NCI-H2029 (cell line): ENCODE measurements around the gene RHBDL3.
A peak's percentile ranks its signal among the peaks of the same experiment; 100 is the strongest.

Experiments used
- DNase-seq: peaks from one replicate; lab custom pipeline; 2025; lab: John Stamatoyannopoulos, UW

Gene RHBDL3

GRCh38 chr17:32266389-32267301 is 1.0 kb downstream of the RHBDL3 start:
- DNase-seq: no peak

DNA sequence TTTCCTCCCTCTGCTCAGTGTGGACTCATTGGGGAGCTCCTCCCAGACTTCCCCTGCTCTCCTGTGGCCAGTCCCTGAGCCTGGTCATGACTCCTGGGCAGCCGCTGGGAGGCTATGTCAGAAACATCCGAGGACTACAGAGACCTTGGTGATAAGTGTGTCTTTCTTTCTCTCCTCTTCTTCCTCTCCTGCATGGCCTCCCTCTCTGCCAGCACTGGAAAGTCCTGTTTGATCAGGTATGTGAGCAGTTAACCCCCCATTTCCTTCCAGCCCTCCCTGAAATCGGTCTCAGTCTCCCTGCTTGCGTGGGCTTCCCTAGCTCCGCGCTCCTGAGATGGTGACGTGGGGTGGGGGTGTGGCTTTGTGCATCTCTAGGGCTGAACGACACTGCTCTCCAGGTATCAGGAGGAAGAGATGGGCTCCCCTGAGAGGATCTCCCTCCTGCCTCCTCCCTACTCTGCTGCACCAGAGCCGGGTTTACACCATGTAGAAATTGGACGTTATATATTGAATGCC is 2.1 kb downstream of the RHBDL3 start:
- DNase-seq: no peak

- DNase-seq: no peak
Observed at GRCh38 chr17:32268734-32269288, 3.2 kb downstream of the RHBDL3 start.

DNA sequence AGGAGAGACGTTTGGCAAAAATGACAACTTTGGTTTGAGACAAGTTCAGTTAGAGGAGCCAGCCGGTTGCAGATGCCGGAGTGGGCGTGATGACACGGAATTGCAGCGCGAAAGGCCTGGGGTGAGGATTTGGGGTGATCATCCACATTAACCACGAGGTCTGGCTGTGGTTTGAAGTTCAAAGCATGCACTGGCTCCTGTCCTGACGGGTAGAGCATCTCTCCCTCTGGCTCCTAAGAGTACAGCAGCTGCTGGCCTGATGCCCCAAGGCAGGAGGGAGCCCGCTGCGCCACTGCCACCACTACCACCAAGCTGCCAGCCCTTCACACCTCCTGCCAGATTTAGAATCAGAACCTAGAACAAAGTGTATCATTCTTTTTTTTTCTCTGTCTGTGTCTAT is 3.7 kb downstream of the RHBDL3 start:
- no peak for DNase-seq

DNA sequence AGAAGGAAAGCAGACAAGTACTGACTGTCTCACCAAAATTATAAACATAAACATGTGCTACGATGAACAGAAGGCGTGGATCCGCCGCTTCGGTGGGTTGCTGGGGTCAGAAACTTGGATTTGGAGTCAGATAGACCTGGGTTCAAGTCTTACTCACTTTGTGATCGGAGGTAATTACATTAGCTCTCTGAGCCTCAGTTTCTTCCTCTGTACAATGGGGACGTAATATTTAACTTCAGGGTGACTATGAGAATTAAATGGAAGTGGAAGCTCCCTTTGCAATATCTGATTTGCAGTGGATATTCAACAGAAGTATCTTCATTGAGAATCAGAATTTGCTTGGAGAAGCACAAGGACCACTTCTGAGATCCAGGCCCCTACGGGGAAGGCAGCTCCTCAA is 6.2 kb downstream of the RHBDL3 start:
- DNase-seq: no peak

DNA sequence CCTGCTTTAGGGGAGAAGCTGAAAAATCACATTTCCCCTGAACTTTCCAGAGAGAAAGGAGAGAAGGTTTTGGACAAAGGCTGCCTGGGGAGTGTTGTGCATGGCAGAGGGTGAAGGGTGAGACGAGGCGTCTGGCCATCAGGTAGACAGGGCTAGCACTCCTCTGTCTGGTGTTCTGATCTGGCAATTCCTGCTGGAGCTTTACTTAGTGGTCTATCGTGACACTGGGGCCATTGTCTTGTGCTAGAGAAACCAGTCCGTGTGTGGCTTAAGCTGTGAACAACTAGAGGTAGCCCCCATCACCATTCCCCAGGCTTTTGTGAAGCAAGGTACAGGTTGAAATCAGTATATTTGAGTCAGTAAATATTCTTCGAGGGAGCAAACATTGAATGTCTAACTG is 8.5 kb downstream of the RHBDL3 start:
- DNase-seq: no peak

DNA sequence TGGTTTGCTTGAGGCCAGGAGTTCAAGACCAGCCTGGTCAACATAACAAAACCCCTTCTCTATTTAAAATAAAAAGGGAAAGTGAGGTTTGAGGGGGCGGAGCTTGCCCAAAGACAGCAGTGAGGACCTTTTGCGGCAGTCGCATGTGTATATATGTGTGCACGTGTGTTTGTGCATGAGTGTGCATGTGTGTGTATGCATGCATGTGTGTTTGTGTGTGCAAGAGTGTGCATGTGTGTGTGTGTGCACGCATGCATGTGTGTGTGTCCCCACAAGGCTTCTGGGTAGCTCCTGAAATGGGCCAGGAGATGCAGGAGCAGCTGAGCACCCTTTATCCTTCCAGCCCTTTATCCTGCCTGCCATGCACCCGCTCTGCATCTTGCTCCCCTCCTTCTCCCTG is 9.0 kb downstream of the RHBDL3 start:
- no peak for DNase-seq

DNA sequence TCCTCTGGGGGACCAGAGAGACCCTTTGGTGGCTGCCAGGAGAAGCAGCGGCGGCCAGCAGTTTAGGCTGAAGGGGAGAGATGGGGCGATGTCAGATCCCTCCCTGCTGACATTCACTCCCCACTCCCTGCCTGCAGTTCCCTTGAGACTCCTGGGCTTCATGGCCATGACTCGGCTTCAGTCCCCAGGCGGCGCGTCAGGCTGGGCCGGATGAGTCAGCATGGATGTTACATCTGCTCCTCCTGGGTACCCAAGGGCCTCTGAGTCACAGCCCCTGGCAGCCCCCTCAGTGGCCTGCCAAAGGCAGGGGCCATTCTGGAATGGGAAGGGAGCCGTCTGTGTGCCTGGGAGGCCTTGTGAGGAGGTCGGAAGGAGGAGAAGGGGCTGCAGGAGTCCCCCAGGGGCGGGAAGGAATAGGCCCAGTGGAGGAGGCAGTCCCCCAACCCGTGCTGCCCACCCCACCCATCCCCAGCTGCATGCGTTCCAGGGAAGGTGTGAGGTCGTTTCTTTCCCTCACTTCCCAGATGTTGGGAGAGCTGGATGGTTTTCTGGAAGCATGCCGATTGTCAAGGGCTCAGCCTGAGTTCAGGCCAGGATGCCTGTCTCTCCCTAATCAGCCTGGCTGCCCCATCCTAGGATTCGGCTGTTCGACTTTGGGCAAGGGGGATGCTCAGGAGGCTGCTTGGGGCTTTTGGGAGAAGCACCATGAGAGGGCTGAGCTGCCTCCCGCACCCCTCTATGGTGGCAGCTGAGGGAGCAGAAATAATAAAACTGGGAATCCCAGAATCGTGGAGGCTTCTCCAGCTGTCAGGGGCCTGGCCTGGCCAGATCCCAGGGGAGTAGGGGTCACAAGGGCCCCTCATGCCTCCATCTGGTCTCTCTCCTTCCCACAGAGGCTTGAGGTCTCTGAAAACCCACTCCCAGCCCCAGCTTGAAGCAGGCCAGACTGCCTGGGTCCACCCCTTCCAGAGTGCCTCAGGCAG is 9.7 kb downstream of the RHBDL3 start:
- DNase-seq: no peak

DNA sequence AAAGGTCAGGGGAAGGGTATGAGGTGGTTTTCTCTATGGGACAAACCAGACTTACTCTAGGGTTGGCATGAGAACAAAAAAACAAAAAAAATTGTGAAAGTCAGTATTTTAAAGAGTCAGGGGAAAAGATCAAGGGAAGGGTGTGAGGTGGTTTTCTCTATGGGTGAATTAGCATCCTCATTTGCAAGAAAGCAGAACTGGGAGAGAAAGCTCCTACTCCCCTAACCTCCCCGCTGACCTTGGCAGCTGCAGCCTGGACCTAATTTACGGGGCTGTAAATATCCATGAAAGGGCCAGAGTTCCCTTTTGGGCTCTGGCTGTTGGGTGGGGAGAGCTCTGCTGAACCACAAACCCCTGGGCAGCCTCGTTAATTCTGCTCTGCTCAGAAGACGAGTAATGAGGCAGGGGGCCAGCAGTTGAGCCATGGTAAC is 10.6 kb downstream of the RHBDL3 start:
- DNase-seq: no peak

DNA sequence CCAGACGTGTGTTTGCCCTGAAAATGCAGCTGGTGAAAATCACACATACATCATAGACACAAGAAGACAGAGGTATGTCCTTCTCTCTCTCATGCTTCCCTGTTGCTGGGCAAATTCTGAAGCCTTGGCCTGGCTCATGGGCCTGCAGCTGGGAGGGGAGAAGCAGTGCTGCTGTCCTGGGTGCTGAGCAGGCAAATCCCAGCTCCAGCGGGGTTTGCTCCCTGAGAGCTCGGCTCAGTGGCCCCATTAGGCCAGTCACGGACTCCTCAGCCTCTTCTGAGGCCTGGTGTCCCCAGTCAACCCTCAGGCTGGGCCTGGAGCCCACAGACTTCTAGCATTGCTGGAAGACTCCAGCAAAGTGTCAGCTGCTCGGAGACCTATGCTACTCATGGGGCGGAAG is 11.7 kb downstream of the RHBDL3 start:
- DNase-seq: no peak

GRCh38 chr17:32278815-32279214 is 13.2 kb downstream of the RHBDL3 start:
- no peak for DNase-seq

DNA sequence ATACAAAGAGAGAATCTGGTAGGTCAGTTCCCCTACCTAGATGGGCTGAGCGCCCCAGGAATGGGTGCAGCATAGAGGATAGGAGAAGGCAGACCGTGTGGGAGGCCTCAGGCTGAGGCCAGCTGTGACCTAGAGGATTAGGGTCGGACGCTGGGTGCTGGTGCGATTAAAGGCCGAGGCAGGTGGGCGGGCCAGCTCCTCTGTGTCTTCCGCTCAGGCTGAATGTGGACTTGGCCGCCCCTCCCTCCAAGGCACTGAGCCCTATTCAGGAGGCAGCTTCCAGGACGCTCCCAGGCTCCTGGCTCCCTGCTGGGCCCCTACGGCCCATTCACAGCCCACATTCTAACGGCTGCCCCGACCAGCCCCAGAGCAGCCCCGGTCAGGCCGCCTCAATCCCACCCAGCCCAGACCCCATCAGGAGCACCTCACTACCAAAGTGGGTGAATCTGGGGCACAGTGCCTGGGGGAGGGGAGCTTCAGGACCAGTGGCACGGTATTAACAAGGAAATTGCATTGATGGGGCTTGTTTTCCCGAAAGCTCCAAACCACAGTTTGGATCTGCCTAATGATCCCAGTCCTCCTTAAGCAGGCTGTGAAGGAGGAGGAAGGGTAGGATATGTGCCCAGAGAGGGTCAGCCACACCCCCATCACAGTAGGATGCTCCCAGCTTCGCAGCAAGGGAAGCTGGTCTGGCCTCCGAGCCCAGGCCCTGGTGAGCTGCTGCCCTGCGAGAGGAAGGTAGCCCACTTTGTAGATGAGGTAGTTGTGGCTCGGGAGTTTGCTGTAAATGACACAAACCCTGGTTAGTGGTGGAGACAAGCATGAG is 14.5 kb downstream of the RHBDL3 start:
- no peak for DNase-seq

- peak; percentile 75 for DNase-seq
Observed at GRCh38 chr17:32281011-32281451, 15.4 kb downstream of the RHBDL3 start.

GRCh38 chr17:32283745-32284201 is 18.1 kb downstream of the RHBDL3 start:
- DNase-seq: no peak

DNA sequence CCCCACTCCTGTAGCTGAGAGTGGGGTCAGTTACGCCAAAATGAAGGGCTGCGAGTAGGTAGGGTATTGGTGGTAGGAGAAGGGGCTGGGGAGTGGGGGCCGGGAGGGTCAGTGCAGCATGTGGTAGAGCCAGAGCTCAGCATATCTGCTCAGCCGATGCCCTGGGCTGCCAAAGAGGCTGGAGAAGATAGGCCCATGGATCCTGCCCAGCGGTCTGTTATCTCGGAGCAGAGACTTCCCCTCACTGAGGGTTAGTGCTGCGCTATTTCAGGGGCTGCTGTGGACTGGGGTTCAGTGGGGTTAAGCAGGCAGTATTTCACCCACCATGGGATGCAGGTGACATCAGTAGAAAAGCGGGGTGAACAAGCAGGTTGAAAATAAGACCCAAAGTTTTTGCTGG is 19.7 kb downstream of the RHBDL3 start:
- DNase-seq: no peak

DNA sequence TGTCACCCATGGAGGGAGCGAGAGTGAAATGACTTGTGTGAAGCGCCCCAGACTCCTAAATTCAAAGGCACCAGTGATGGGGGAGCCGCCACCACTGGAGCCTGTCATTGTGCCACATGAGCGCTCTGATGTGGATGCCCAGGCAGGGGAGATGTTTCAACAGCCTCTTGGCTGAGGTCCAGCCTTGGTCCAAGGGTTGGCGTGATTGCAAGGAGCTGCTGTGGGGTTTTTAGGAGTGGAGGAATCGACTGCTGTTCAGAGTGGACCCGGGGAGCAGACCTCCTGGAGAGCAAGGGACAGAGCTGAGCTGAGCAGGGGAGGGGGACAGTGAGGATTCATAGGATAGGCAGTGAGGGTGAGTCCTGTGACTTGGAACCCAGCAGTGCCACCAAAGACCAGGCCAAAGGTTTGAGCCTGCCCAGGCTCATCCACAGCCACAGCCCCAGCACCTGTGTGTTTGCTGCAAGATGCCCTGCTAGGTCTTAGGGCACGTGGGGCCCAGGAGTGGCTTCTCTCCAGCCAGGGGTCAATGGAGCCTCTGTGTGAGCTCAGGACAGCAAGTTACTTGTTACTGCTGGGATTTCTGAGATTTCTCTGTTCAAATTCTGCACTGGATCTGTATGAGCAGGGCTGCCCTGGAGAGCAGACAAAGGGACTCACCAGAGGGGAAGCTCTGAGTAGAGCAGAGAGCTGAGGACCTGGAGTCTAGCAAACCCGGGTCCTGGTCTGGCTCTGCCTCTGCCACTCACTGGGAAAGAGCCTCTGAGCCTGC is 20.3 kb downstream of the RHBDL3 start:
- peak; percentile 18 for DNase-seq

- DNase-seq: no peak
Observed at GRCh38 chr17:32286518-32286900, 20.9 kb downstream of the RHBDL3 start.

DNA sequence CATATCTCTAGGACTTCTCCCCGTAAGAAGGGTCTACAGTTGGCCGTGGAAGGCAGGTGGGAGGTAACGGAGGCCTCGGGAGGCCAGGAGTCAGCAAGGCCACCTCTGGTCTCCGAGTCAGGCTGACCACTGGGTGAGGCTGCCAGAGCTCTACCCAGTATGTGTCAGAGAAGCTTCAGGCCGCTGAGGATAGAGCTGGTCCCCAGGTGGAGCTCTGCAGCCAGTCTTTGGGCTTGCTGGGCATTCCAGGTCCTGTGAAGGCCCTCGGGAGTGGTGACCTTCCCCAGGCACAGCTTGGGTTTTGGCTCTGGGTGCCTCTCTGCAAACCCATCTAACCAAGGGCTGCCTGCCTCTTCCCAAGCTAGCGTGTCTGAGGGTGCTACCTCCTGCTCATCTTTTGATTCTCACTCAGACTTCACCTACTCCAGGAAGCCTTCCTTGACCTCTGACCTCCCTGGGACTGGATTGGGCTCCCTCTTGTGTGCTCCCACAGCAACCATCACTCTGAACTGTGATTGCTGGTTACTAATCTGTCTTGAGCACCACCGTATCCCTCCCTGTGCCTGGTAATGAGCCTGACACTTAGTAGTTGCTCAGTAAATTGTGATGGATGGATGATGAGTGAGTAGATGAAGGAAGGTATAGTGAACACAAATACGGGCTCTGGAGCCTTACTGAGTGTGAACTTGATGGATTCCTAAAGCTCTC is 22.3 kb downstream of the RHBDL3 start:
- no peak for DNase-seq

DNA sequence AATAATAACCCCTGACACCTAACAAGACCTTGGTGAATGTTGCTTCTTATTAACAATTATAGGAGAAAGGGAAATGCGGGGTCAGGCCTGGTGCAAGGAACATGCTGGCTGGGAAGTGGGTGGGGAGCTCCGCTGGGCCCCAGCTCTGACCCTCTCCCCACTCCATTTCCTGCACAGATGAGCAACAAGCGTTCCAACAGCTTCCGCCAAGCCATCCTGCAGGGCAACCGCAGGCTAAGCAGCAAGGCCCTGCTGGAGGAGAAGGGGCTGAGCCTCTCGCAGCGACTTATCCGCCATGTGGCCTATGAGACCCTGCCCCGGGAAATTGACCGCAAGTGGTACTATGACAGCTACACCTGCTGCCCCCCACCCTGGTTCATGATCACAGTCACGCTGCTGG is 23.0 kb downstream of the RHBDL3 start:
- no peak for DNase-seq
